Testis (tissue), 2 donors: ENCODE measurements around the gene ABRACL.

Source experiments
- CTCF ChIP-seq, 3 experiments: fragments of 450-650 bp in 2 of 3; fragments of 200-600 bp in 1 of 3; sonication (generic) in 1 of 3; IDR thresholded peaks; one replicate each; pipeline ENCODE4 v1.5.1; 2016 to 2019; ENCODE audit warnings: antibody characterized with exemption in 3 of 3, mild to moderate bottlenecking in 2 of 3, moderate library complexity in 1 of 3
- POLR2A ChIP-seq: fragments of 450-650 bp; IDR thresholded peaks from one replicate; pipeline ENCODE4 v1.6.1; 2017; ENCODE audit warnings: antibody characterized with exemption, mild to moderate bottlenecking, moderate library complexity

GRCh38 chr6:139051396-139052060 is 23.0 kb downstream of the ABRACL start:
- TF ChIP-seq CTCF (IDR thresholded peaks at IDR 0.05) (no peak), POLR2A (no peak)
